ENCODE results near the gene CSF1R.

Gene CSF1R

DNA sequence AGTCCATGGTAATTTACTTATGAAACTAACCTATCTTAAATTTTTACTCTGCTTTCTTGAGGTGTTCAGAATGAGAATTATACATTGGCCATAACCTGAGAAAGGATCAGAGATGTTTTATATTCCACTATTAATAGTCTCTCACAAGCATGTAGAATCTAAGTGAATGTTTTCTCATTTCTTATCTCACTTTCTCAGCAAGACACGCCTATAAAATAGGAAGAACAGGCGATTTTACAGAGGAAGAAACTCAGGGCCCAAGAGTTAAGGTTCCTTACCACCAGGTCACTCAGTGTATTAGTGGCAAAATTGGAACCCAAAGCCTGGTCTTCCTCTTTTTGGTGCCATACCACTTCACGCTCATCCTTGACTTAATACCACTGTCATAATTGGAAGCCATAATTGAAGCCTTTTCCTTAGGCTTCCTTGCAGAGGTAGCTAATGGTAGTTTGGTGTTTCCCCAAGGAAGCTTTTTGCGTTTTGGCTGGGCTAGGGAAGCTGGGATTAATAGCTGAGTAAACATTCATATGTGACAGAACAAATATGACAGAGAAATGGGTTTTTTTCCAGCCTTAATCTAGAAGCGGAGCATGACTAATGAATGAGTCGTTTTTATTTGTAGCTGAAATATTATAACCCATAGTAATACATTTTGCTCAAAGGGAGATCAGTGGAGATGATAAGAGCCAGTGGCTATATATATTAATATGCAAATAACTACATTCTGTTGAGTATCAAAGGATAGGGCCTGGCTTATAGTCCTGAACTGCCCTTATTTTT lies 68.9 kb downstream of the CSF1R start:
- H3K9me3 Mint-ChIP-seq, result no peaks in the 10 kb centered on the region
- H3K27ac Mint-ChIP-seq, result peak overlapping the region in 1 of 2 donors; percentile 14
- H3K27me3 Mint-ChIP-seq, result no peaks in the 10 kb centered on the region
- peaks cover 22% of the 10 kb centered on the region for H3K4me1 Mint-ChIP-seq
- ATAC-seq, result no peak
- no peak for DNase-seq
- no peak overlapping the region for H3K4me3 Mint-ChIP-seq

GRCh38 chr5:150016537-150016936 lies 69.8 kb downstream of the CSF1R start:
- no peak for DNase-seq

GRCh38 chr5:150015415-150015814 lies 70.9 kb downstream of the CSF1R start:
- DNase-seq, result no peak
- no peak overlapping the region for H3K27ac Mint-ChIP-seq

More at GRCh38 chr5:150016537-150016936, 69.8 kb downstream of the CSF1R start:
- ATAC-seq, result no peak
- Mint-ChIP-seq H3K9me3 (no peaks in the 10 kb centered on the region), H3K4me1 (peaks cover 15% of the 10 kb centered on the region), H3K27ac (no peak overlapping the region), H3K4me3 (no peak overlapping the region), H3K27me3 (no peaks in the 10 kb centered on the region)

DNA sequence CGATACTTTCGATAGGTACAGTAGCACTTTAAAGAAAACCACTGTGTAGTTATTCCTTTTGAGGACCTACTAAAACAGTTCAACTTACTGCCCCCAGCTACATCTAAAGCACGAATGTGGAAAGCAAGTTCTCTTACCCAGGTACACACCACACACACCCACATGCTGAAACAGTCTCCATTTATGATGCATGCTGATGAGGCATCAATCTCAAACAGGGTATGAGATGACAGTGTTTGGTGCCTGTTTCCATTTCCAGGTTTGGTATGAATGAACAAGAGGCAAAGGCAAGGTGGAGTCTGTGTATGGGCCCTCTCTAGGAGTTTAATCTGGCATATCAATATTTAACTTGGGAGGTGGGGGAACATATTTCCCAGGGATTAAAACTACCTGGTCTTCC lies 71.9 kb downstream of the CSF1R start:
- peaks cover 4% of the 10 kb centered on the region for H3K4me1 Mint-ChIP-seq
- H3K27ac Mint-ChIP-seq, result no peak overlapping the region
- H3K9me3 Mint-ChIP-seq, result no peaks in the 10 kb centered on the region
- H3K27me3 Mint-ChIP-seq, result no peaks in the 10 kb centered on the region
- DNase-seq (no peak), ATAC-seq (no peak)
- H3K4me3 Mint-ChIP-seq, result no peak overlapping the region

More at GRCh38 chr5:150015415-150015814, 70.9 kb downstream of the CSF1R start:
- ATAC-seq, result no peak
- H3K9me3 Mint-ChIP-seq, result no peaks in the 10 kb centered on the region
- no peak overlapping the region for H3K4me3 Mint-ChIP-seq
- no peaks in the 10 kb centered on the region for H3K27me3 Mint-ChIP-seq
- peaks cover 11% of the 10 kb centered on the region for H3K4me1 Mint-ChIP-seq

DNA sequence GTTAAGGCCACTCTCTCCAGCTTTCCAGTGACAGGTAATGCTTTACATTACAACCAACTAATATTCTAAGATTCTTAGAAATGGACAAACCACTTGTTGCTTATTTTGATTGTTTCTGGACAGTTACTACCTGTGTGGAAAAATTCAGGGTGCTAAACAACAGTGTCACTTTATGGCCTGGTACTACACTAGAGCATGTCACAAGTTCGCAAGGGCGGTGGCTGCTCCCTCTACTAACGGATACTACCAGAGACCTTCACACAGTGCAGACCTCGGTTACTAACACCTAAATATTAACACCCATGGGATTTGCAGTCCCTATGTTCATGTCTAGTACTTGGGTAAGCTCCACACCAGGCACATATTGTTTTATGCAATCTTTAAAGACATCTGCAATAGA lies 72.4 kb downstream of the CSF1R start:
- Mint-ChIP-seq H3K4me1 (peaks cover under 1% of the 10 kb centered on the region), H3K27ac (no peak overlapping the region), H3K9me3 (no peaks in the 10 kb centered on the region), H3K4me3 (no peak overlapping the region), H3K27me3 (no peaks in the 10 kb centered on the region)
- no peak for ATAC-seq
- no peak for DNase-seq

GRCh38 chr5:150009671-150010387 lies 76.5 kb downstream of the CSF1R start:
- no peaks in the 10 kb centered on the region for H3K27me3 Mint-ChIP-seq
- no peak overlapping the region for H3K4me3 Mint-ChIP-seq
- ATAC-seq, result no peak
- DNase-seq, result no peak
- H3K27ac Mint-ChIP-seq, result peak overlapping the region; percentile 3 to 7
- peaks cover 26% of the 10 kb centered on the region for H3K4me1 Mint-ChIP-seq
- no peaks in the 10 kb centered on the region for H3K9me3 Mint-ChIP-seq

- ATAC-seq (no peak), DNase-seq (no peak)
- Mint-ChIP-seq H3K9me3 (no peaks in the 10 kb centered on the region), H3K27me3 (no peaks in the 10 kb centered on the region), H3K4me1 (peaks cover 41% of the 10 kb centered on the region), H3K27ac (no peak overlapping the region), H3K4me3 (no peak overlapping the region)
Measured at GRCh38 chr5:150007050-150007449, 79.3 kb downstream of the CSF1R start.

- H3K4me3 Mint-ChIP-seq, result no peak overlapping the region
- H3K27me3 Mint-ChIP-seq, result no peaks in the 10 kb centered on the region
- peaks cover 47% of the 10 kb centered on the region for H3K4me1 Mint-ChIP-seq
- H3K27ac Mint-ChIP-seq, result peak overlapping the region in 1 of 2 donors; percentile 79
- H3K9me3 Mint-ChIP-seq, result no peaks in the 10 kb centered on the region
- no peak for ATAC-seq
- DNase-seq, result no peak
Measured at GRCh38 chr5:150006318-150006717, 80.0 kb downstream of the CSF1R start.
